ENCODE results near the gene USP48.
A peak's percentile ranks its signal among the peaks of the same experiment; 100 is the strongest.
"Not testable (repeated sequence)": the region's sequence is repeated elsewhere in the genome, so short reads cannot be mapped to it uniquely, and the experiment has no call there.

Gene USP48

DNA sequence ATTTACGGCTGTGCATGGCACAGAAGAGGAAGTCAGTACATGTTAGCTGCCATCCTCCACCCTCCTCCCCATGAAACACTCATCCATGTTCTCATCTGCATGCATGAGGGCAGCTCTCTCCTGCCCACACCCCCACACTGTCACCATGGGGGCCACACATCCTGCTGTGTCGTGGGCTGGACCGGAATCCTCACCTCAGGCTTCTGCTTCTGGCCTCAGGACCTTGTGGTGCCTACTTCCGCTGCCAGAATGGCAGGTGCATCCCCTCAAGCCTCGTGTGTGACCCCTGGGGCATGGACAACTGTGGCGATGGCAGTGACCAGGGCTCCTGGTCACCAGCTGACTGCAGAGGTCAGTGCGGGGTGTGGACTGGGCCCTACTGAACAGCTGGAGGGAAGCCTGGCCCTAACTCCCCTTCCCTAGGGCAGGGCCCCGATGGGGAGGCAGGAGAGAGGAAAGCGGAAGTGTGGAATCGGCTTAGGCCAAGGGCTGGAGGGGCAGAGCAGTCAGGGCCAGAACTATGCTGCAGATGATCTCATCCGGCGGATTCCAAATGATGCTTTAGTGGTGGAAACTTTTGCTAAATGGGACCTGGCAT is 32.9 kb upstream of the USP48 start:
- DNase-seq, result no peak

DNA sequence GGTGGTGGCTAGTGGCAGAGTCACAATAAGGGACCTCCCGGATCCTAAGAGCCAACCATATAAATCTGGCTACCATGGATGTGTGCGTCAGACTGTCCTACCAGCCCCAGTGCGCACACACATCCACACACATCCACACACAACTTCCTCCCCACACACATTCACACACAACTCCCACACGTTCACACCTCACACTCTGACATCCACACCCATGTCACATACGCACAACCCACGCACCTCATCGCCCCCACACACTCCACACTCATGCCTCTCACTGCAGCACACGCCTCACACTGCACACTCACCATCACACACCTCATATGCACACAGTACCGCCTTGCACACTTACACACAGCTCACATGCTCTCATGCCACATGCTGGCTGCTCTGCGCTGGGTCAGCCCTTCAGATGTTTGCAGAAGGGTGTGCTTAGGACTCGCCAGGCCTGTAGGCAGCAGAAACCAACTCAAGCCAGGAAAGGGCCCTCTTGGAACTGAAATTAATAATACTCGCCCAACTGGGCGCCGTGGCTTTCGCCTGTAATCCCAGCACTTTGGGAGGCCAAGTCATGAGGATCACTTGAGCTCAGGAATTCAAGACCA is 32.1 kb upstream of the USP48 start:
- no peak for DNase-seq

DNA sequence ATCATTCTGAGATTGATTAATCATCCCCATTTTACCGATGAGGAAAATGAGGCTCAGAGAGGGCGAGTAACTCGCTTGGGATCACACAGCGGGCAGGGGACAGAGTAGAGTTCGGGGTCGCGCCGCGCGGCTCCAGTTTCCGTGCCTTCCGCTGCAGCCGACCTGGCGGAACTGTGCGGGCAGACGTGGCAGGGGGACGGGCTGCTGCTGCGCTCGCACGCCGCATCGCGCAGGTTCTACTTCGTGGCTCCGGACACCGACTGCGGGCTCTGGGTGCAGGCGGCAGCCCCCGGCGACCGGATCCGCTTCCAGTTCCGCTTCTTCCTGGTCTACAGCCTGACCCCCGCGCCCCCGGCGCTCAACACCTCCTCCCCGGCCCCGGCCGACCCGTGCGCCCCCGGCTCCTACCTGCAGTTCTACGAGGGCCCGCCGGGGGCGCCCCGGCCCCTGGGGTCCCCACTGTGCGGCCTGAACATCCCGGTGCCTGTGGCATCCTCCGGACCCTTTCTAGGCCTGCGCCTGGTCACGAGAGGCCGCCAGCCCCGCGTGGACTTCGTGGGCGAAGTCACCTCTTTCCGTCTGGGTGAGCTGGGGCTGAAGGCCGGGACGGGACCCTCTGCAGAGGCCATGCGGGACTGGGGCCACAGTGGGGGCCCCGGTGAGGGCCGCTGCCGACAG is 31.4 kb upstream of the USP48 start:
- DNase-seq, result no peak

DNA sequence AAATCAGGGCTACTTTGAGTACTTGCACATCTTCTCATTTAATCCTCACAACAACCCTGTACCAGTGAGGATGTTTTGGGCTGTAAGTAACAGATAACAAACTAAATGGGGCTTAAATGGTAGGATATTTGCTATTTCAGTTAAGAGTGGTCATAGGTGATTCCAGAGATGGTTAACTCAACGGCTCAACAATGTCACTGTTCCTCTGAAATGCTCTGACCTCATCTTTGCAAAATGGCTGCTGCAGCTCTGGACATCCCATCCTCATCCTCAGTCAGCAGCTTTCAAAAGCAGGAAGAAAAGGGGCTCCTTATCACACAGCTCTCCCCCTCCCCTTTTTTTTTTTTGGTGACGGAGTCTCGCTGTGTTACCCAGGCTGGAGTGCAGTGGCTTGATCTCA is 30.6 kb upstream of the USP48 start:
- no peak for DNase-seq

GRCh38 chr1:21811875-21812305 is 28.9 kb upstream of the USP48 start, which contains the start of gene LDLRAD2:
Gene LDLRAD2, plus strand, starts transcription at chr1:21812265. Its CDS starts 187 bp downstream, at chr1:21812452.
- no peak for DNase-seq

GRCh38 chr1:21804536-21804935 is 21.6 kb upstream of the USP48 start:
- DNase-seq, result no peak

DNA sequence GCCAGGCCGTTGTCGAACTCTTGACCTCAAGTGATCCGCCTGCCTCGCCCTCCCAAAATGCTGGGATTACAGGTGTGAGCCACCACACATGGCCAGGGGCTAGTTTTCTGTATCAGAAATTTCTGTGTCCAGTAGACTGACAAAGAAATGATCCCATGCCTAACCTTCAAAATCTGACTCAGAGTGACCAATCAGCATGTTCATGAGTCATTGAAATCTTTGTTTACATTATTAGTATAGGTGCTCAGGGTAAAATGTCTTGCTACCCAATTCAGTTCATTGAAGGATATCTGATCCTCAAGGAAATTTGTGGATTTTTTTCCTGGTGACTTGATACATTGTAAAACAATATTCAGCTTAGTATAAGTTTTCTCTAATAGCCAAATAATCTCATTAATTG is 18.2 kb upstream of the USP48 start:
- no peak for DNase-seq

GRCh38 chr1:21799730-21800129 is 16.8 kb upstream of the USP48 start:
- no peak for DNase-seq

DNA sequence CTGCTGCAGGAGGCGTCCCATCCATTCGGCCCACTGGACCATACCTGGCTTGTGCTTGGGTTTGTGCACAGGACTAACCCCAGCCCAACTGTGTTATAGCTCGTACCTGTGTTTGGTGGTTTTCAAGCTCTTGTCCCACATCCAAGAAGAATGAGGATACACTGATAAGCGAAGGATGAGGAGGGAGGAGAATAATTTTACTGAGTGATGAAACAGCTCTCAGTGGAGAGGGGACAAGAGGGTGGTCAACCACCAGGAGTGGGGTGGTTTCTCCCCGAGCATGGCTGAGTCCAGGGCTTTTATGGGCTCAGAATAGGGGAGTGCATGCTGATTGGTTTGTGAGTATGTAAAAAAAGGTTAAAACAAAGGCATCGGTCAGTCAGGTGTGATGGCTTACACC is 12.1 kb upstream of the USP48 start:
- DNase-seq, result no peak

DNA sequence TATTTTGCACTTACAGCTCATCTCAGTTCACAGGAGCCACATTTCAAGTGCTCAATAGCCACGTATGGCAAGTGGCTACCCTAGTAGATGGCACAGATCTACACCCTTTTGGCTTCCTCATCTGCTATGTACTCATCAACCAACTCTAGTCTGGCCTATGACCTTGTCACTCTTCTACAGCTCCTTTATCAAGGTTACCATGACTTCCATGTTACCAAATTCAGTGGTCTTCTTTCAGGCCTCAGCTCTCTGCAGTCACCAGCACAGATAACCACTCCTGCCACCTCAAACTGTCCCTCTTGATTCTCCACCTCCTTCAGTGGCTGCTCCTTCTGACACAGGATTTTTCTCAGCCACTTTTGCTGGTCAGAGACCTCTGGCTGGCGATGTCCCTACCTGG is 11.7 kb upstream of the USP48 start:
- DNase-seq, result no peak

- no peak for DNase-seq
Measured at GRCh38 chr1:21793104-21793503, 10.2 kb upstream of the USP48 start.

DNA sequence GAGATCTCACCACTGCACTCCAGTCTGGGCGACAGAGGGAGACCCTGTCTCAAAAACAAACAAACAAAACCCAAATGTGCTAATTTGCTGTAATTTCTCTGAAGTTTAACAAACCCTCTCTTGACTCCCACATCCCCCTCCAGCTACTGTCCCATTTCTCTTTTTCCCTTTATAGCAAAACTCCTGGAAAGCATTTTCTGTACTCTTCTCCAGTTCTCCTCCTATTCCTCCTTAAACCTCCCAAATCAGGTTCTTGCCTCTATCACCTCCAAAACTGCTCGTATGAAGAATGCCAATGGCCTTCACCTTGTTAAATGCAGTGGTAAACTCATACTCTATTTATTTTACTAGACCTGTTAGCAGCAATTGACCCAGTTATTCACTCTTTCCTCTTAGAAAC is 3.7 kb upstream of the USP48 start:
- DNase-seq, result no peak

GRCh38 chr1:21785764-21786163 is 2.8 kb upstream of the USP48 start:
- DNase-seq, result not testable (repeated sequence)

DNA sequence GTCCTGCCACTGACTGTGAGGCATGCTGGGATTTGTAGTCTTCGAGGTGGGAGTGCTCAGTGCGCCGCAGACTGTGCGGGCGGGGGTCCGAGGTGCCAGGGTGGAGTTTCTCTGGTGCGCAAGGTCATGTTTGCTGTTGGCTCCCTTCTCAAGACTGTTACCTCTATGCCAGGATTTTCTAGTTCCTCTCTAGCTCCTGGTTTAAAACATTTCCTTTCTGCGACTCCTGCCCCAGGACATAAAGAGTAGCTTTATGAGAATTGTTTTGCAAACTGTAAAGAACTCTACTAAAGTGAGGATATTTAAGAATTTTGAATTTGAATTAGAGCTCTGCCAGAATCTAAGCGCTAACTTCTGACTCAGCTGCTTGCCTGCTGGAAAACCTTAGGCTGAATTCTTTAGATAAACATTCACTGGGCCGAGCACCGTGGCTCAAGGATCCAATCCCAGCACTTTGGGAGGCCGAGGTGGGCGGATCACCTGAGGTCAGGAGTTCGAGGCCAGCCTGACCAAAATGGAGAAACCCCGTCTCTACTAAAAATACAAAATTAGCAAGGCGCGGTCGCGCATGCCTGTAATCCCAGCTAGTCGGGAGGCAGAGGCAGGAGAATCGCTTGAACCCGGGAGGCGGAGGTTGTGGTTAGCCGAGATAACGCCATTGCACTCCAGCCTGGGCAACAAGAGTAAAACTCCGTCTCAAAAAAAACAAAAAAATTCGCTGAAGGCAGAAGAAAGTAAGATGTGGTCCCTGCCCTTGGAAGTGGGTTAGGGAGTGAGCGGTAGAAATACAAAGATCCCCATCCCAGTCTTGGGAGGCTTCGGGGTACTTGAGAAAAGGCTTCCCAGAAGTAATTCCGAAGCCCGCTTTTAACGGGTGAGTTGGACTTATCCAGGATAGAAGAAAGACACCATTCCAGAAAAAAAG is 992 bp upstream of the USP48 start:
- no peak for DNase-seq

DNA sequence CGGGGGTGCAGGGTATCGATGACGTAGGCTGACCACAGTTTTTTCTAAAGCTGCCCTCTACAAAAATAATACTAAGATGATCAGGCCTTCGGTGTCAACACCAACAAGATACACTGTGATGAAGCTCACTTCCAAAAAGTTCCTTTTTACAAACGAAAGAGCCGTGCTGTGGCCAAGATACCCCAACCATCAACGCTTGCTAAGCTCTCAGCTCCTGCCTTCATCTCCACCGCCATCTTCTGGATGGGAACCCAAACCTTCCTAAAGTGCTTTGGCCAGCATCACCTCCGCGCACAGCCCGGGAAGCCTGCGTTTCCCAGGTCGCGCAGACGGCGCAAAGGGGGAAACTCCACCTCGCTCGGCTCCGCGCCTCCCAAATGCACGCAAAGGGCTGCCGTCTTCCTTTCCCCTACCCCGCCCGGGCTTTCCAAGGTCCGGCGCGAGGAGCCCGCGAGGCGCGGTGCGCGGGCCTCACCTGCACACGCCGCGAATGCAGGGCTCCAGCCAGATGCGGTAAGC is 541 bp downstream of the USP48 start:
- peak in 1 of 2 experiments; percentile 2 for DNase-seq

DNA sequence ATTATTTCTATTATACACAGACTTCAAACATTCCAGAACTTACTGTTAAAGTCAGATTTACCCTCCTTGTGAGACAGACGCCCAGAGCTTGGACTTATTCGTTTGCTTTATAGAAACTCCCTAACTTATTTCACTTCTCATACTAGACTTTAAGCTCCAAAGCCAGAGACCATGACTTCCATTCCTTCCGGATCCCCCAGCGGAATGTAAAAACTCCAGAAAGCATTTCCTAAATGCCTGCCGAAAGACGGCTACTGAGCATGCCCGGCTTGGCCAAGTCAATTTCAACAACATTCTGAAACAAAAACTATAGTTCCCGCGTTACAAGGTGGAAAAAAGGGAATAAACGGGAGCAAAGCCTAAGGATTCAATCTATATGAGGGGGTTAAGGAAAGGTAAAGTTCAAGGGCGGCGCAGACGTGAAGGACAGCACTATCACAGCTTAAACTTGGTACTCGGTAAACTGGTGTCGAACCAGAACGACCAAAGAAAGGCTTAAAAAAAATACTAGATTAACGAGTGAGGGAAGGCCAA is 1.1 kb downstream of the USP48 start:
- DNase-seq, result no peak

DNA sequence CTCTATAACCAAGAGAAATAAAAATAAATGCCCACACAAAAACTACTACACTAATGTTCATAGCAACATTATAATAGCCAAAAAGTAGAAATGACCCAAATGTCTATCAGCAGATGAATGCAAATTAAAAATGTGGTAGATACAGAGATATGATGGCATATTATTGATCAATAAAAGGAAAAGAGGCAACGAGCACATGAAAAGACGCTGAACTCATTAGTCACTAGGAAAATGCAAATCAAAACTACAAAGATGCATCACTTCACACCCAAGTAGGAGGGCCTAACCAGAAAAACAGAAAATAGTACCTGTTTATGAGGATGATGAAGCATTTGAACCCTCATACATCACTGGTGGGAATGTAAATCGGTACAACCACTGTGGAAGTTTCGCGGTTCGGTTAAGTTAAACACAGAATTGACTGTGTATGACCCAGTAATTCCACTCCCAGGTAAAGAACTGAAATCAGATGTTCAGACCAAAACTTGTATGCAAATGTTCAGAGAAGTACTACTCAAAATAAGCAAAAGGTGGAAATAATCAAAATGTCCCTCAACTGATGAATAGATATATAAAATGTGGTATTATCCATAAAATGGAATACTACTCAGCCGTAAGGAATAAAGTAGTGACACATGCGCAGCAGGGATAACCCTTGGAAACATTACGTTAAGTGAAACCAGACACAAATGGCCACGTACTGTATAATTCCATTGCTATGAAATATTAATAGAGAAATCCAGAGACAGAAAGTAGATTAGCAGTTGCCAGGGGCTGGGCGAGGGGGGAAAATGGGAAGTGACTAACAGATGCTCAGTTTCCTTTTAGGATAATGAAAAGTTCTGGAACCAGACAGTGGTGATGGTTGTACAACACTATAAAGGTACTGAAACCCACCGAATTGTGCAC is 3.1 kb downstream of the USP48 start:
- no peak for DNase-seq

- DNase-seq, result no peak
Measured at GRCh38 chr1:21778405-21778727, 4.6 kb downstream of the USP48 start.

GRCh38 chr1:21776925-21777324 is 6.0 kb downstream of the USP48 start:
- not testable (repeated sequence) for DNase-seq

GRCh38 chr1:21775985-21776562 is 6.9 kb downstream of the USP48 start:
- no peak for DNase-seq

DNA sequence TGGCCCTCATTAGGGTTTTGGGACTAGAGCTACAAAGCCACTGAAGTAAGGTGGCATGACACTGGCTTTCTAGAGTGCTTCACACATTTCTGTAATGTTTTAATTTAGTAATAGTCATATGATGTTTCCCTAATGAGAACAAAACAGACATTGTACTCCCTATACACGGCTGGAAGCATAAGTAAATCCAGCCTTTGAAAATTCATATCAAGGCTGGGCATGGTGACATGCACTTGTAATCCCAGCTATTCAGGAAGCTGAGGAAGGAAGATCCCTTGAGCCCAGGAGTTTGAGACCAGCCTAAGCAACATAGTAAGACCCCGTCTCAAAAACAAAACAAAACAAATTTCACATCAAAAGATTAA is 7.4 kb downstream of the USP48 start:
- no peak for DNase-seq

Measured in cerebellar nuclear complex (tissue), 1 donor.